Thoracic aorta (tissue), 2 donors: ENCODE measurements around the gene PRKCA. TPM values are rescaled to one million over a fixed set of nuclear protein-coding genes. Genes with fewer than 3 reads are reported as not detected.

Experiments
- ATAC-seq: fragments of 150-250 bp; one replicate; pipeline ENCODE4 v1.8.0; 2017; ENCODE audit warnings: low read depth; ENCODE audit not compliant: insufficient number of reproducible peaks, low FRiP score
- DNase-seq: peaks from one replicate; pipeline ENCODE4 v3.0.0-alpha.2; 2020; ENCODE audit warnings: low spot score
- H3K27ac ChIP-seq, 2 donors: fragments of 200-600 bp; sonication (generic); 1 replicate in 1 of 2; 2 replicates in 1 of 2; pipeline ENCODE4 v1.5.1; 2016; ENCODE audit warnings: mild to moderate bottlenecking in 2 of 2, moderate library complexity in 2 of 2
- H3K27me3 ChIP-seq: fragments of 200-600 bp; sonication (generic); replicated peaks from 2 replicates; pipeline ENCODE4 v1.6.0; 2016; ENCODE audit warnings: mild to moderate bottlenecking; ENCODE audit not compliant: insufficient read depth
- H3K36me3 ChIP-seq: fragments of 200-600 bp; sonication (generic); one replicate; pipeline ENCODE4 v1.5.1; 2016
- H3K4me1 ChIP-seq, 2 donors: fragments of 200-600 bp; sonication (generic); 1 replicate in 1 of 2; 2 replicates in 1 of 2; pipeline versions ENCODE4 v1.5.1 to v1.6.0; 2016; ENCODE audit warnings: low read depth in 2 of 2, mild to moderate bottlenecking in 1 of 2; ENCODE audit not compliant: control insufficient read depth in 1 of 2
- H3K4me3 ChIP-seq: fragments of 200-600 bp; sonication (generic); 2 replicates; pipeline ENCODE4 v1.5.1; 2016; ENCODE audit warnings: mild to moderate bottlenecking
- H3K9me3 ChIP-seq: fragments of 200-600 bp; sonication (generic); 2 replicates; pipeline ENCODE4 v1.5.1; 2016
- CTCF ChIP-seq: fragments of 200-600 bp; sonication (generic); IDR thresholded peaks from one replicate; pipeline ENCODE4 v1.5.1; 2019; ENCODE audit warnings: antibody characterized with exemption
- total RNA-seq, 2 donors: library from RNA; depleted of rRNA; stranded (reverse); fragments of >200 nt; gene quantifications; one replicate each; pipeline versions ENCODE4 v1.1.0 to v1.2.3, GENCODE V29; 2016

Gene PRKCA
- total RNA-seq, 2 donors from 2014 or later, result 9.1 to 11.6 TPM

DNA sequence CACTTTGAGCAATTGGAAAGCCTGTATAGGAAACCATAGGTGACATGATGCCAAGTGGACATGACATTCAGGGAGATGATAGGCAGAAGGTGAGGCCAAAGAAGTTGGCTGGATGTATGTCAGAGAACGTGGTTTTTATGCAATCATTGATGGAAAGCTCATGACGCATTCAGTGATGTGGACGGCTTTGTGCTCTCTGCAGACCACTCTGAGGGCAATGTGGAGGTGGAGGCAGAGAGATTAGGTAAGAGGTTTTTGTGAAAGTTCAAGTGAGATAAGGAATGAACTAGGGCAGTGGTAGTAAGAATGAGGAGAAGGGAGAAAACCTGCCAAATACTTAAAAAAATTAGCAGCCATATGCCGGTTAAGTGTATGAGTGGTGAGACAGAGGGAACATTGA lies 99.0 kb downstream of the PRKCA start:
- Histone ChIP-seq H3K4me3 (no peak overlapping the region), H3K9me3 (no peaks in the 10 kb centered on the region), H3K27ac (no peak overlapping the region), H3K36me3 (no peaks in the 10 kb centered on the region), H3K4me1 (peaks cover 0 to 26% of the 10 kb centered on the region in 2 donors), H3K27me3 (no peaks in the 10 kb centered on the region)
- no peak for TF ChIP-seq CTCF
- DNase-seq, result no peak
- ATAC-seq, result no peak

DNA sequence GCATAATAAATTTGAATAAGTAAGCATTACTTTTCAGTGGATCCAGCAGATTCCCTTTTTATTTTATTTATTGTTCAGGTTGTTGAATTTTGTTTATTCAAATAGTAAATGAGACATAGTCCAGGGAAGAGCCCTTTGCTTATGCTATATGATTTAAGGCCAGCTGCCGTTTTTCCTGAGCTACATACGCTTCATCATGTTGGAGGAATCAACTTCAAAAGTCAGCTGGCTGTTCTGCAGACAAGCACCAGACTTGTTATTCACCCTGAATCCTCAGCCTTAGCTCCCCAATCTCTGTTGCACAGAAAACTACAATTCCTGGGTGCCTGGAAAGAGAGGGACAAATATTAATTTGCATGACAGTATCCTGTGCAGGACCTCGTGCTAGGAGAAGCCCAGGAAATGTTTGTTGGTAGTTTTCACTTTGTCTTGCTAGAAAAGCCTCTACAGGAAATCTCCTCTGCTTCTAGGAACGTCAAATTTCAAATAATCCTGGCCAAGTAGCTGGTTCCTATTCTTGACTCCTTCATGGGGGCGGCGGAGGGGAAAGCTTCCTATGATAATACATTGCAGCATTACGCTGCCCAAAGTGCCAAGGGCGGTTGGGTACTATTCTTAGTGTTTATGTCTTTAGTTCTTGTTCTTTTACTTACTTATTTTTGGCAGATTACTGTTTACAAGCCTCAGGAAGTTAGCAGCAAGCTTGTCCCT lies 101.6 kb downstream of the PRKCA start:
- no peak for ATAC-seq

GRCh38 chr17:66405836-66406677 lies 103.6 kb downstream of the PRKCA start:
- Histone ChIP-seq H3K9me3 (no peaks in the 10 kb centered on the region), H3K27me3 (no peaks in the 10 kb centered on the region), H3K27ac (no peak overlapping the region), H3K4me1 (peaks cover 0 to 26% of the 10 kb centered on the region in 2 donors), H3K36me3 (no peaks in the 10 kb centered on the region), H3K4me3 (no peak overlapping the region)
- no peak for TF ChIP-seq CTCF
- DNase-seq (no peak), ATAC-seq (no peak)

More for the DNA sequence above, 101.6 kb downstream of the PRKCA start:
- no peak for DNase-seq
- TF ChIP-seq CTCF, result no peak
- H3K27me3 ChIP-seq, result no peaks in the 10 kb centered on the region
- H3K27ac ChIP-seq, result no peak overlapping the region
- H3K9me3 ChIP-seq, result no peaks in the 10 kb centered on the region
- no peak overlapping the region for H3K4me3 ChIP-seq
- no peaks in the 10 kb centered on the region for H3K36me3 ChIP-seq
- H3K4me1 ChIP-seq, result peaks cover 0 to 26% of the 10 kb centered on the region in 2 donors

- Histone ChIP-seq H3K4me1 (peaks cover 0 to 26% of the 10 kb centered on the region in 2 donors), H3K27ac (no peak overlapping the region)
- no peak for TF ChIP-seq CTCF
These were observed 104.6 kb downstream of the PRKCA start for GRCh38 chr17:66406701-66407644.

More at GRCh38 chr17:66406701-66407644, 104.6 kb downstream of the PRKCA start:
- no peaks in the 10 kb centered on the region for H3K9me3 ChIP-seq
- DNase-seq (no peak), ATAC-seq (no peak)
- no peak overlapping the region for H3K4me3 ChIP-seq
- H3K27me3 ChIP-seq, result no peaks in the 10 kb centered on the region
- H3K36me3 ChIP-seq, result no peaks in the 10 kb centered on the region
